Epithelial cell of esophagus (primary cell): ENCODE results near the gene SLC22A3.

Source experiments
- DNase-seq: peaks from one replicate; pipeline ENCODE4 v3.0.0; 2010; ENCODE audit warnings: low read depth
- H3K4me3 ChIP-seq: 2 replicates; pipeline ENCODE4 v1.5.1; 2011; ENCODE audit warnings: mild to moderate bottlenecking, low read length, control low read depth
- CTCF ChIP-seq: IDR thresholded peaks from 2 replicates; pipeline ENCODE4 v1.5.1; 2011; ENCODE audit warnings: low read depth, mild to moderate bottlenecking, low read length, control low read depth, inconsistent platforms; ENCODE audit not compliant: insufficient read depth; ENCODE audit errors: missing control alignments

The SLC22A3 gene

GRCh38 chr6:160426136-160426535 lies 78.0 kb downstream of the SLC22A3 start:
- no peak overlapping the region for H3K4me3 ChIP-seq
- no peak for TF ChIP-seq CTCF
- DNase-seq: no peak

- no peak for TF ChIP-seq CTCF
- peak; percentile 9 for DNase-seq
- H3K4me3 ChIP-seq: no peak overlapping the region
Observed at GRCh38 chr6:160427312-160428068, 79.3 kb downstream of the SLC22A3 start.

GRCh38 chr6:160428069-160428430 lies 79.9 kb downstream of the SLC22A3 start:
- no peak for TF ChIP-seq CTCF
- H3K4me3 ChIP-seq: no peak overlapping the region
- DNase-seq: no peak

GRCh38 chr6:160428818-160429619 lies 80.8 kb downstream of the SLC22A3 start:
- no peak overlapping the region for H3K4me3 ChIP-seq
- no peak for DNase-seq
- no peak for TF ChIP-seq CTCF

GRCh38 chr6:160429620-160429895 lies 81.4 kb downstream of the SLC22A3 start:
- DNase-seq: no peak
- TF ChIP-seq CTCF: no peak
- no peak overlapping the region for H3K4me3 ChIP-seq

GRCh38 chr6:160430203-160430602 lies 82.0 kb downstream of the SLC22A3 start:
- TF ChIP-seq CTCF: no peak
- DNase-seq: no peak
- H3K4me3 ChIP-seq: no peak overlapping the region
